ENCODE measurements around the gene FBXO3. TPM values are rescaled to one million over a fixed set of nuclear protein-coding genes. Genes with fewer than 3 reads are reported as not detected.

FBXO3 gene
- total RNA-seq, 1 experiment from 2014 or later: 42.0 TPM

- H3K9ac ChIP-seq (ENCODE audit: low read length): 0 out of 2 replicates have a peak within 1 kb of the TSS, but pooled peaks have one; percentile 28
These were observed 73.6 kb downstream of the FBXO3 start, which contains the start of gene C11orf91 for GRCh38 chr11:33700502-33701271. C11orf91 (minus strand) TSS chr11:33700826; CDS start chr11:33700740, 86 bp downstream.

GRCh38 chr11:33700063-33700501 is 74.2 kb downstream of the FBXO3 start:
- H3K4me2 ChIP-seq (ENCODE audit: low read depth, low read length, poor library complexity, severe bottlenecking): peak overlapping the region; percentile 57
- H3K27me3 ChIP-seq (ENCODE audit: low read length): peaks cover 4% of the 10 kb centered on the region; the same call in 1 of the 2 replicates
- H3K4me3 ChIP-seq (ENCODE audit: low read length): peak overlapping the region; percentile 45; the same call in 1 of the 2 replicates
- no peaks in the 10 kb centered on the region for H3K79me2 ChIP-seq (ENCODE audit: low read length)
- H3K4me1 ChIP-seq (ENCODE audit: low read length): peaks cover 6% of the 10 kb centered on the region
- H4K20me1 ChIP-seq (ENCODE audit: insufficient read depth, low read depth, low read length): 0 out of 2 replicates have a peak, but pooled peaks cover 6% of the 10 kb centered on the region
- H3K9me2 ChIP-seq (replicated peaks; ENCODE audit: insufficient read depth, low read length): no peaks in the 10 kb centered on the region
- H3K9me3 ChIP-seq (ENCODE audit: low read length): no peaks in the 10 kb centered on the region
- DNase-seq: no peak
- H3K9ac ChIP-seq (ENCODE audit: low read length): no peak overlapping the region
- no peak overlapping the region for H3K27ac ChIP-seq (ENCODE audit: low read length)
- H2AFZ ChIP-seq (ENCODE audit: low read length): no peak overlapping the region
- no peaks in the 10 kb centered on the region for H3K36me3 ChIP-seq (ENCODE audit: insufficient read depth, low read length)

More at GRCh38 chr11:33700502-33701271, 73.6 kb downstream of the FBXO3 start, which contains the start of gene C11orf91:
- Histone ChIP-seq H3K36me3 (ENCODE audit: insufficient read depth, low read length) (no peaks in the 10 kb centered on the region), H2AFZ (ENCODE audit: low read length) (no peak within 1 kb of the TSS), H3K9me2 (replicated peaks; ENCODE audit: insufficient read depth, low read length) (no peaks in the 10 kb centered on the region), H3K9me3 (ENCODE audit: low read length) (no peaks in the 10 kb centered on the region), H3K4me1 (ENCODE audit: low read length) (peaks cover 6% of the 10 kb centered on the region), H3K27me3 (ENCODE audit: low read length) (peaks cover 4% of the 10 kb centered on the region; the same call in 1 of the 2 replicates), H3K27ac (ENCODE audit: low read length) (no peak within 1 kb of the TSS), H4K20me1 (ENCODE audit: insufficient read depth, low read depth, low read length) (0 out of 2 replicates have a peak, but pooled peaks cover 6% of the 10 kb centered on the region), H3K4me2 (ENCODE audit: low read depth, low read length, poor library complexity, severe bottlenecking) (peak within 1 kb of the TSS; percentile 57), H3K79me2 (ENCODE audit: low read length) (no peaks in the 10 kb centered on the region), H3K4me3 (ENCODE audit: low read length) (peak within 1 kb of the TSS; percentile 45; the same call in 1 of the 2 replicates)
- peak; percentile 95 for DNase-seq

- H3K4me3 ChIP-seq (ENCODE audit: low read length): no peak overlapping the region
- H3K9ac ChIP-seq (ENCODE audit: low read length): no peak overlapping the region
- no peak overlapping the region for H3K27ac ChIP-seq (ENCODE audit: low read length)
- H3K4me2 ChIP-seq (ENCODE audit: low read depth, low read length, poor library complexity, severe bottlenecking): no peak overlapping the region
- no peaks in the 10 kb centered on the region for H3K36me3 ChIP-seq (ENCODE audit: insufficient read depth, low read length)
- no peak for DNase-seq
- no peak overlapping the region for H2AFZ ChIP-seq (ENCODE audit: low read length)
- H3K9me3 ChIP-seq (ENCODE audit: low read length): no peaks in the 10 kb centered on the region
- H3K79me2 ChIP-seq (ENCODE audit: low read length): no peaks in the 10 kb centered on the region
- 0 out of 2 replicates have a peak, but pooled peaks cover 6% of the 10 kb centered on the region for H4K20me1 ChIP-seq (ENCODE audit: insufficient read depth, low read depth, low read length)
- no peaks in the 10 kb centered on the region for H3K9me2 ChIP-seq (replicated peaks; ENCODE audit: insufficient read depth, low read length)
- H3K4me1 ChIP-seq (ENCODE audit: low read length): peaks cover 6% of the 10 kb centered on the region
- peaks cover 4% of the 10 kb centered on the region; the same call in 1 of the 2 replicates for H3K27me3 ChIP-seq (ENCODE audit: low read length)
These were observed 74.7 kb downstream of the FBXO3 start for GRCh38 chr11:33699515-33700062.

GRCh38 chr11:33698921-33699320 is 75.4 kb downstream of the FBXO3 start:
- Histone ChIP-seq H3K9ac (ENCODE audit: low read length) (no peak overlapping the region), H3K27me3 (ENCODE audit: low read length) (peaks cover 4% of the 10 kb centered on the region; the same call in 1 of the 2 replicates), H3K79me2 (ENCODE audit: low read length) (no peaks in the 10 kb centered on the region), H3K9me3 (ENCODE audit: low read length) (no peaks in the 10 kb centered on the region), H3K9me2 (replicated peaks; ENCODE audit: insufficient read depth, low read length) (no peaks in the 10 kb centered on the region), H3K36me3 (ENCODE audit: insufficient read depth, low read length) (no peaks in the 10 kb centered on the region), H3K27ac (ENCODE audit: low read length) (no peak overlapping the region), H4K20me1 (ENCODE audit: insufficient read depth, low read depth, low read length) (0 out of 2 replicates have a peak, but pooled peaks cover 6% of the 10 kb centered on the region), H3K4me1 (ENCODE audit: low read length) (peaks cover 6% of the 10 kb centered on the region), H3K4me2 (ENCODE audit: low read depth, low read length, poor library complexity, severe bottlenecking) (no peak overlapping the region), H3K4me3 (ENCODE audit: low read length) (no peak overlapping the region), H2AFZ (ENCODE audit: low read length) (no peak overlapping the region)
- no peak for DNase-seq

GRCh38 chr11:33697997-33698396 is 76.3 kb downstream of the FBXO3 start:
- H3K27ac ChIP-seq (ENCODE audit: low read length): no peak overlapping the region
- peaks cover 4% of the 10 kb centered on the region; the same call in 1 of the 2 replicates for H3K27me3 ChIP-seq (ENCODE audit: low read length)
- no peaks in the 10 kb centered on the region for H3K9me3 ChIP-seq (ENCODE audit: low read length)
- 0 out of 2 replicates have a peak, but pooled peaks cover 6% of the 10 kb centered on the region for H4K20me1 ChIP-seq (ENCODE audit: insufficient read depth, low read depth, low read length)
- no peak overlapping the region for H2AFZ ChIP-seq (ENCODE audit: low read length)
- H3K9me2 ChIP-seq (replicated peaks; ENCODE audit: insufficient read depth, low read length): no peaks in the 10 kb centered on the region
- H3K79me2 ChIP-seq (ENCODE audit: low read length): no peaks in the 10 kb centered on the region
- H3K4me1 ChIP-seq (ENCODE audit: low read length): peaks cover 6% of the 10 kb centered on the region
- H3K4me2 ChIP-seq (ENCODE audit: low read depth, low read length, poor library complexity, severe bottlenecking): no peak overlapping the region
- DNase-seq: no peak
- no peak overlapping the region for H3K9ac ChIP-seq (ENCODE audit: low read length)
- no peaks in the 10 kb centered on the region for H3K36me3 ChIP-seq (ENCODE audit: insufficient read depth, low read length)
- H3K4me3 ChIP-seq (ENCODE audit: low read length): no peak overlapping the region

- Histone ChIP-seq H3K9me2 (replicated peaks; ENCODE audit: insufficient read depth, low read length) (no peaks in the 10 kb centered on the region), H3K4me1 (ENCODE audit: low read length) (peaks cover 6% of the 10 kb centered on the region), H4K20me1 (ENCODE audit: insufficient read depth, low read depth, low read length) (0 out of 2 replicates have a peak, but pooled peaks cover 6% of the 10 kb centered on the region), H3K4me3 (ENCODE audit: low read length) (no peak overlapping the region), H3K27me3 (ENCODE audit: low read length) (peaks cover 4% of the 10 kb centered on the region; the same call in 1 of the 2 replicates), H3K9ac (ENCODE audit: low read length) (no peak overlapping the region), H3K36me3 (ENCODE audit: insufficient read depth, low read length) (no peaks in the 10 kb centered on the region), H2AFZ (ENCODE audit: low read length) (no peak overlapping the region), H3K9me3 (ENCODE audit: low read length) (no peaks in the 10 kb centered on the region), H3K79me2 (ENCODE audit: low read length) (no peaks in the 10 kb centered on the region), H3K4me2 (ENCODE audit: low read depth, low read length, poor library complexity, severe bottlenecking) (no peak overlapping the region), H3K27ac (ENCODE audit: low read length) (no peak overlapping the region)
- DNase-seq: no peak
These were observed 77.2 kb downstream of the FBXO3 start for GRCh38 chr11:33696931-33697638.

- Histone ChIP-seq H3K4me1 (ENCODE audit: low read length) (peaks cover 6% of the 10 kb centered on the region), H3K27me3 (ENCODE audit: low read length) (peaks cover 4% of the 10 kb centered on the region; the same call in 1 of the 2 replicates), H3K79me2 (ENCODE audit: low read length) (no peaks in the 10 kb centered on the region), H3K9ac (ENCODE audit: low read length) (no peak overlapping the region), H3K4me2 (ENCODE audit: low read depth, low read length, poor library complexity, severe bottlenecking) (no peak overlapping the region), H2AFZ (ENCODE audit: low read length) (no peak overlapping the region), H3K4me3 (ENCODE audit: low read length) (no peak overlapping the region), H3K9me2 (replicated peaks; ENCODE audit: insufficient read depth, low read length) (no peaks in the 10 kb centered on the region), H4K20me1 (ENCODE audit: insufficient read depth, low read depth, low read length) (0 out of 2 replicates have a peak, but pooled peaks cover 6% of the 10 kb centered on the region), H3K36me3 (ENCODE audit: insufficient read depth, low read length) (no peaks in the 10 kb centered on the region), H3K9me3 (ENCODE audit: low read length) (no peaks in the 10 kb centered on the region), H3K27ac (ENCODE audit: low read length) (no peak overlapping the region)
- no peak for DNase-seq
These were observed 77.9 kb downstream of the FBXO3 start for GRCh38 chr11:33696411-33696810.

Data from Karpas-422 (cell line).